HG02938 (cell line): ENCODE results near the gene FNDC3A.
"Not testable (repeated sequence)": the region's sequence is repeated elsewhere in the genome, so short reads cannot be mapped to it uniquely, and the experiment has no call there.

ENCODE experiments used
- ATAC-seq: cut with Tn5 transposase; IDR thresholded peaks from one replicate; pipeline ENCODE4 v1.9.1; 2021; ENCODE audit warnings: mild to moderate bottlenecking, moderate library complexity; ENCODE audit not compliant: unreplicated experiment

The FNDC3A gene

GRCh38 chr13:49029570-49029969 is 53.9 kb downstream of the FNDC3A start:
- ATAC-seq, result no peak

GRCh38 chr13:49030213-49030612 is 54.5 kb downstream of the FNDC3A start:
- no peak for ATAC-seq

- ATAC-seq, result no peak
Observed at GRCh38 chr13:49040872-49041271, 65.2 kb downstream of the FNDC3A start.

GRCh38 chr13:49042476-49042875 is 66.8 kb downstream of the FNDC3A start:
- ATAC-seq, result no peak

- ATAC-seq, result no peak
Observed at GRCh38 chr13:49044008-49044407, 68.3 kb downstream of the FNDC3A start.

GRCh38 chr13:49044836-49045235 is 69.1 kb downstream of the FNDC3A start:
- ATAC-seq, result no peak

GRCh38 chr13:49046002-49046401 is 70.3 kb downstream of the FNDC3A start:
- ATAC-seq, result no peak

GRCh38 chr13:49046519-49046918 is 70.8 kb downstream of the FNDC3A start:
- no peak for ATAC-seq

GRCh38 chr13:49052813-49053212 is 77.1 kb downstream of the FNDC3A start:
- ATAC-seq, result no peak

- ATAC-seq, result no peak
Observed at GRCh38 chr13:49053215-49053614, 77.5 kb downstream of the FNDC3A start.

GRCh38 chr13:49053906-49054305 is 78.2 kb downstream of the FNDC3A start:
- ATAC-seq, result no peak

GRCh38 chr13:49055021-49055420 is 79.3 kb downstream of the FNDC3A start:
- no peak for ATAC-seq

- no peak for ATAC-seq
Observed at GRCh38 chr13:49057176-49057575, 81.5 kb downstream of the FNDC3A start.

GRCh38 chr13:49058761-49059160 is 83.0 kb downstream of the FNDC3A start:
- no peak for ATAC-seq

- no peak for ATAC-seq
Observed at GRCh38 chr13:49060678-49061387, 85.1 kb downstream of the FNDC3A start.

GRCh38 chr13:49061388-49061752 is 85.7 kb downstream of the FNDC3A start:
- ATAC-seq, result not testable (repeated sequence)

- no peak for ATAC-seq
Observed at GRCh38 chr13:49062297-49062896, 86.7 kb downstream of the FNDC3A start.

GRCh38 chr13:49063011-49063410 is 87.3 kb downstream of the FNDC3A start:
- ATAC-seq, result no peak

- no peak for ATAC-seq
Observed at GRCh38 chr13:49063497-49063896, 87.8 kb downstream of the FNDC3A start.

- ATAC-seq, result no peak
Observed at GRCh38 chr13:49064476-49064875, 88.8 kb downstream of the FNDC3A start.

GRCh38 chr13:49066856-49067255 is 91.1 kb downstream of the FNDC3A start:
- ATAC-seq, result no peak

GRCh38 chr13:49068498-49068897 is 92.8 kb downstream of the FNDC3A start:
- ATAC-seq, result not testable (repeated sequence)

- not testable (repeated sequence) for ATAC-seq
Observed at GRCh38 chr13:49070021-49070420, 94.3 kb downstream of the FNDC3A start.
